Measurements from ENCODE around the gene CAMK2B.

CAMK2B gene

GRCh38 chr7:44225566-44226395 lies 99.6 kb downstream of the CAMK2B start:
- no peak for DNase-seq

- no peak for DNase-seq
These were observed 100.3 kb downstream of the CAMK2B start for GRCh38 chr7:44224974-44225565.

DNA sequence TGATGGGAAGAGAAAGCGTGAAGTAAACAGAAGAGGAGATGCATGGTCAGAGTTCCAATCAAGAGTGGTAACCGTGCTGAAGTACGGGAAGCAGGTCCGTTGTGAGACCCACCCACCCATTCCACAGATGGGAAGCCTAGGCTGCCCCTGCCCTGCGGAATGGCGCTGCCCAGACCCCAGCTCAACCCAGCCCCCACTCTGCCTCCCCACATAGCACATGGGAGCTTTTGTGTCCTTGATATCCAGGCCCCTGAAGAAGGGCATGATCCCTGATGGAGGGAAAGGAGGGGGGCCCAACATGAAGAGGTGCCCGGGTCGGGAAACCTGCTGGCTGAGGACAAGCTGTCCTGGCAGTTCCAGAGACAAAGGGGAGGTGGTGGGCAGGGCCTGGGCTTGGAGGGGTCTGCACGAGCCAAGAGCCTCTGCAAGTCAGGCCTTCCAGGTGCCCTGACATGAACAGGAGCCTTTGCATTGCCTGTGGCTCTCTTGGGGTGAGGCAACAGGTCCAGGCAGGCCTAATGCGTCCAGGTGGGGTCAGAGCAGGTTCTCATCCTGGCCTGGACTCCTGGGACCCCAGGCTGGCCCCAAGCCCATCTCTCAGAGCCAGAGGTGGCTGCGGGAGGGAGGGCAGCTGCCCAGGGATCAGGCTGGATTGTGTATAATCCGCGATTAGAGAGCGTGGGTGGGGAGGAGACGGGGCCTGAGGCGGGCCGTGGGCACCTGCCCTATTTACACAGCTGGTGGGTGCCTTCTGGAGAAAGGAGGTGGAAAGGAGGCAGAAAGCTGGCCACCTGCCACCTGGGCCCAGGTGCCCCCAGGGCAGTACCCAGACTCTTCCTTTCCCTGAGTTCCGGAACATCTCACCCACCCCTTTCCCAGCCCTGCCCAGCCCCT lies 101.1 kb downstream of the CAMK2B start:
- peak in 2 of 3 experiments; percentile 85 to 94 for DNase-seq

DNA sequence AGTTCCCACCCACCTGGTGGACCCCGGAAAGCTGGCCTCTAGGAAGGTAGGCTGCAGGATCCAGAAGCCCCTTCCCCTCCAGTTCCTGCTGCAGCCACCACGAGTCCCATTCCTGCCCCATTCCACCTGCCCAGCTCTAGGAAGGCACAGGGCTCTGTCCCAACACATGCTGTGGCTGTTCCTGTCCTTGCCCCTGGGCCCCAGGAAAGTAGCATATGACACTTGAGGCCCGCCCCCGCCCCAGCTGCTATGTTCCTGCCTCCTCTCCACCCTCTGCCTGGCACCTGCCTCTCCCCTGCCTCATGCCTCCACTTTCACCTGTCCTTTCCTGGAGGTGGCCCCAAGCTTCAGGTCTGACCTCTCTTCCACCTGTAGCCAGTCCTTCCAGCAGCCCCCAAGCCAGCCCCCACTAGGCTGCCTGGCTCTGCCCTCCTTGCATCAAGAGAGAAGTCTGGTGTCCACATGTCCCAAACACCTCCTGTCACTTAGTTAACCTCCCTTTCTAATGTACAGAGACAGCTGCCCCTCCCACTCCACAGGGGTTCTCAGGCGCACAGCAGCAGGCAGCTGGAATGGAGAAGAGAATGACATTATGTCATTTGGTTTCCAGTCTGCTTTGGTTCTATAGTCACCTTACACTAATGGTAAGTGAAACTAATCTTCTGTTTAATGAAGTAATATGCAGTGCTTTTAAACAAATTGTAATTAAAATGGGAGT lies 101.9 kb downstream of the CAMK2B start:
- peak; percentile 16 to 88 (median 75) for DNase-seq

DNA sequence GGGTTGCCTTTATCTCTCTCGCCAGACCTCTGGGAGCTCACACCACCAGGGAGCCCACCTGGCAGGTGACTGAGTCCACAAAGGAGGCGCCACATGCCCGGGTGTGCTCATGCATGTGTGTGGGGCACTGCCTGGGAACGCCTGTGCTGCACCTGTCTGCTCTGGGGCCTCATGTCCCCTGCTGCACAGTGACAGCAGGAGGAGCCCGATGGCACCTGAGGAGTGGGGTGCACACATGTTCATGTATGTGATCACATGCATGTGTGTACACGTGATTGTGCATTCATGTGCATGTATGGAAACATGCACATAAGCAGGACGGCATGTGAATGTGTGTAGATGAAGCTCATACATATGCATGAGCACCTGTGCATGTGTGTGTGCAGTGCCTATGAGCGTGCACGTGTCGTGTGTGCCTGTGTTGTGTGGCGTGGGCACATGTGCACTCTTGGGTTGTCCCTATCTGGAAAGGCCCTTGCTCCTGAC lies 102.6 kb downstream of the CAMK2B start:
- peak in 2 of 3 experiments; percentile 35 to 58 for DNase-seq

DNA sequence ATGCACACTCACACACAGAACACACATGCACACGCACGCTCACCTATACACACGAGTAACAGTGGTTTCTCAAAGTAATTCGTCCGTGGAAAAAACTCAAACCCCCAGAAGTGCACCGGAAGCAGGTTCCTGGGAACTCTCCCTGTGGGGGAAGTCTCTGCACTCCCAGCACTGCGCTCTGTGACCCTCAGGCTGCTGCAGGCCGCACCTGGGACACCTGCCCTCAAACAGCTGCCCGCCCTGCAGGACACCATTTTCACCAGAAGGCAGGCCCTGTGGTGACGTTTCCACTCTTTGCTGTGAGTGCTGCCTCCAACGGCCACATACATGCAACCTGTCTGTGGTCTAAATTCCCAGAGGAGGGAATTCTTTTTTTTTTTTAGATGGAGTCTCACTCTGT lies 103.3 kb downstream of the CAMK2B start:
- DNase-seq: no peak

GRCh38 chr7:44221231-44221791 lies 104.1 kb downstream of the CAMK2B start:
- DNase-seq: no peak

DNA sequence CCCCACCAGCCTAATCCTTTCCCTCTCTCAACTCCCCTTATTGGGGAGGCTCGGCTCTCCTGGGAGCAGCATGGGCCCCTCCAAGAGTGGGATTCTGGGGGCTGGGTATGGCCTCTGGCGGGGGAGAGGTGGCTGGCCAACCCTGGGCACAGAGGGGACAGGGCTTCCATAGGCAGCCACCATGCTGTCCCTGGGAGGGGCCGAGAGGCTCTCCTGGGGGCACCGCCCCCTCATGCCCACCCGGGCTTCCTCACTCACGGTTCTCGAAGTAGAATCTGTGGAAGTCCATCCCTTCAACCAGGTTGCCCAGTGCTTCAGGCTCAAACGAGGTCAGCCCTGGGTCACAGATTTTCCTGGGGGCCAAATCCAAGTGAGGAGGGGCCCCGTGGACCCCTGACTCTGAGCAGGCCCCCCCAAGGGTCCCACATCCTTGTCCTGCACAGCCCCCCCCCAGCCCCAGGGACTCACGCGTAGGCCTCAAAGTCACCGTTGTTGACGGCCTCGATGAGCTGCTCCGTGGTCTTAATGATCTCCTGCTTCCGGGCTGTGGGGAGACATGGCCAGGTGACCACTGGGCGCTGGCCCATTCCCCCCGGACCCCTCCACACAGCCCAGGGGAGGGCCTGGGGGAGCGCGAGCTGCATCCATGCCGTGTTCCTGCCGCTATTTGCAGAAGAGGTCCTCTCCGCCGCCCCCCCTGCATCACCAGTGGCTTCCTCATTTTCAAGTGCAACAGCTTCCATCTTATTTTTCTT lies 104.9 kb downstream of the CAMK2B start:
- DNase-seq: no peak

DNA sequence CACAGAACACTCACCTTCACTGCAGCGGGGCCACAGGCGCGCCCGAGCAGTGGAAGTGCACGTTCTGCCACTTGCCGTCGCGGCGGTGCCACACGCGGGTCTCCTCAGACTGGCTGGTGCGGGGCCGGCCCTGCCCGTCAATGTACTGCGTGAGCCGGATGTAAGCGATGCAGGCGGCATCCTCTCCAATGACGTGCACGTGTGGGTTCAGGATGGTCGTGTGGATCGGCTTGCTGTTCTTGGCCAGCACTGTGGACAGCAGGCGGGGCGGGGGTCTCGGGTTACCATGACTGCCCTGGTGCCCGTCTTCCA lies 105.4 kb downstream of the CAMK2B start:
- no peak for DNase-seq

DNA sequence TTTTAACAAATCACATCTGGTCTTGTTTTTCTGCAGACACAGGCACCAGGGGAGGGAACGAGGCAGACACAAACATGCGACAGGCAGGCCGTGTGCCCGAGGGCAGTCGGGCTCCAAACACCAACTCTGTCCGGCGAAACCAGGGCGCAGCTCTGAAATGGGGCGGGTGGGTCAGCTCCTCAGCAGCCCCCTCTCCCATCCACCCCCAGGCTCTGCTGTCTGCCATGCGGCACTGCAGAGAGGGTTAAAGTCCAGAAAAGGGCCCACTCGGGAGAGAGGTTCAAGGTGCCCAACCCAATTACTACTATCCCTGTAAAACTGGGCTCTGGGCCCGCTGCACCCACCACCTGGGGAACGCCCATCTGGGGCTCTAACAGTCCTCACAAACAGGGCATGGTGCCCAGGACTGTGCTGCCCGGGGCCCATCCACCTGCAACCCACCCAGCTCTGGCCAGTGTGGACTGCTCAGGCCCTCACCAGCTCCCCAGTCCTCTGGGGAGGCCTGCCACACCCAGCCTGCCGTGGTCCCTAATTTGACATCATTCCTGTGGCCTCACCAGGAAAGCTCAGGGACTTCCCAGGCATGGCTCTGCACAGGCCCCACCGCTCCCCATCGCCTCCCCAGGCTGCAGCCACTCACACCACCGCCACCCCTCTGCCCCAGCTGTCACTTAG lies 105.9 kb downstream of the CAMK2B start:
- no peak for DNase-seq

GRCh38 chr7:44218418-44219201 lies 106.8 kb downstream of the CAMK2B start:
- no peak for DNase-seq

- DNase-seq: no peak
These were observed 107.5 kb downstream of the CAMK2B start for GRCh38 chr7:44217852-44218402.

DNA sequence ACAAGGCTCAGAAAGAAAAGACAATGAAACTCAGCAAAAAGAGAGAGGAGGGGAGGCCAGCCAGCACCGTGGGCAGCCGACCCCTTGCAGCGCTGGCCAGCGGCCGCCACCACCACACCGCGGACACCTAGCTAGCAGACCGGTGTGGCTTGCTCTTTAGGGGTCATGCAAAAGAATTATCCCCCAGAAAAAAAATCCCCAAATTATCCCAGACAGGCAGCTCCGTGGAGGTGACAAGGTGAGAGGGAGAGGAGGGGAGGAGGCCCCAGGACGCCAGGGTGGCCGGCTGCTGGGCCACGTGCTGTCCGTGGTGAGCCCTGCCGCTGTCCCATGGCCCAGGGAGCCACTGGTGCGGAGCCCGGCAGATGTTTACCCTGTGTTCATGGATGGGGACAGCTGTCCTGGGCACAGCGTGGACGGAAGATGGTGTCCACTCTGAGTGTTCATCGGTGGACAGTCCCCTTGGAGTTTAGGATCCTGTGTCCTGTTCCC lies 108.1 kb downstream of the CAMK2B start:
- DNase-seq: no peak

DNA sequence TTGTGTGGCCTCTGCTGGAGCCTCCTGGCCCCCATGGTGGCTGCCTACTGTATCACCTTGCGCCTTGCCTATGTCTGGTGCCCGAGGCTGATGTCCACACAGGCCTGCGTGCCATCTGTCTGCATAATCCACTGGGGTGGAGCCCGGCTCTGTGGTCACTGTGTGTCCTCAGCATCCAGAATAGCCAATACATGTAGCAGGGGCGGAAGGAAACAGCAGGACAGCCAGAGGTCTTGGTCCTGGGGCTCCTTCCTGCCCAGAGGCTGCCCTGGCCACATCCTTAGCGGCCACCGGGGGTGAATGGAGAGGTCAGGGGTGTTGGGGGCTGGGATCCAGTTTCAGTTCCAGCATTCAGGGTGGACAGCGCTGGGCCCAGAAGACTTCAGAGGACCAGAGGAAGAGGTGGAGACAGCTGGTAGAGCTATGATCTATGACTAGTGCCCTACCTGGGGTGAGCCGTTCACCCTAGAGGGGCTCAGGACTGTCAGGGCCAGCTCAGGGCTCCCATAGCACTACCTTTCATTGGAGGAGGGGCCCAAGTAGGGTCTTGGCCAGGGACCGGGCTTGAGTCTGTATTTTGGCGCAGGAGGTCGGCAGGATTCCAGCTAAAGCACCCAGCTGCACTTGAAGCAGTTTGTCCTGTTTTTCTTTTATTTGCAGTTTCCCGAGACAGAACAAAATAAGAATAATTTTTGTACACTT lies 108.7 kb downstream of the CAMK2B start:
- DNase-seq: no peak

- DNase-seq: peak; percentile 20 to 86 (median 75)
These were observed 109.4 kb downstream of the CAMK2B start for GRCh38 chr7:44216019-44216418.

DNA sequence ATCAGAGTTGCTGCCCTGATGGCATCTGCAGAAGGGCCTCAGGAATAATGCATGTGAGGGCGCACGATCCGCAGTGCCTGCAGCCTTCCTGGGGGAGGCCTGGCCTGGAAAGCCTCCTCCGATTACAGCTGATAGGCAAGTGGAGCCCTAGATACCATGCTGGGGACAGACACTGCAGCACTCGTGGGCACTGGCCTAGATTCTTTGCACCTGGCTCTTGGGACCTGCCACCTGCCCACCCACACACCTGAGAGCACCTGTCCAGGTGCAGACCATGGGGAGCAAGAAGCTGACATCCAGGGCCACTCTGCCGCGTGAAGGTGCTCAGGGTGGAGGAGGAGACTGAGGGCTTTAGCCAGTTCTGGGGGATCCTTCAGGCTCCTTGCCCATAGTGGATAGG lies 109.9 kb downstream of the CAMK2B start:
- peak; percentile 22 to 81 (median 75) for DNase-seq

DNA sequence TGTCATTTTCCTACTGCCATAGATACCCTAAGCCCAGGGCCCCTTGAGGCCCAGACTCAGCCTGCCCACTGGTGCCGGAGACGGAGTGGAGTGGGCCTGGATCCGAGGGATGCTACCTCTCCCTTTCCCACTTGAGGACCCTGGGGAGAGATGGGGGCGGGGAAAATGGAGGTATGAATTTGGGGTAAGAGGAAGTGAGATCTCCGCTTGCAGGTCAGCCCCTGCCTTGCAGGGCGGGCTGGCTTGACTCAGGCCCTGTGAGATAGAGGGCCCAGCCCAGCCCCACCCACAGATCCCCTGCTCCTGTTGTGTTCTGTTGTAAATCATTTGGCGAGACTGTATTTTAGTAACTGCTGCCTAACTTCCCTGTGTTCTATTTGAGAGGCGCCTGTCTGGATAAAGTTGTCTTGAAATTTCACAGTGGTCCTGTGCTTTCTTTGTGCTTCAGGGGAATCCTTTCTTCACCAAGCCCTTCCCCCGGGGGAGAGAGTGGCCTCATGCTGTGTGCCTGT lies 111.5 kb downstream of the CAMK2B start:
- DNase-seq: no peak

DNA sequence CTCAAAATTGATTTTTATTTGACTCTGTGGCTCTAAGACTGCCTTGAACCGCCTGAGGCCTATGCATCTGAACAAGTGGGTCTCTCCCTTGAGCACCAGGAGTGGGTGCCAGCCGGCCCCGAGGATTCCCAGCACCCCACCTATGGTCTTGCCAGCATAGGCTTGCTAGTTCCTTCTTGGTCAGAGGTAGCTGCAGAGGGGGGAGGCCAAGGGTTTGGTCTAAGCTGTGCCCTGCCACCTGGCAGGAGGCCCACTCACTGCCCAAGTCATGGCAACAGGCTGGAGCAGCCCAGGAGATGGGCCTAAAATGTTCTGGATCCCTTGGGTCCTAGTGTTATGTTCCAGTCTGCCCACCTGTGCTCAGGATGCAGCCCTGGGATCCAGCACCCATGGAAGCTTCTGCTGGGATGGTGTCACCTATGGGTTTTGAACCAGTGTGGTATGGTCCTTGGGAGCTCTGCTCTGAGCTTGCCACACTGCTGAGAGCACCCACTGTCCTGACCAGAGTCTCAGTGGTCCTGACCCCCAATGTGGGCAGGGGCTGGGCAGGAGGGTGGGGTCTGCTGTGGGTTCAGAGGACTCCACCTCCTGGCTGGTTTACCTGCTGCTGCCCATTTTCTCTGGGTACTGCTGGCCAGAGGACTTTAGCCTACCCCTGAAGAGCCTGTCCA lies 112.1 kb downstream of the CAMK2B start:
- DNase-seq: no peak

Data from NCI-H1417 (cell line).